SK-N-SH (cell line): Measurements from ENCODE around the gene SLC39A3. TPM values are rescaled to one million over a fixed set of nuclear protein-coding genes. Genes with fewer than 3 reads are reported as not detected.
A peak's percentile ranks its signal among the peaks of the same experiment; 100 is the strongest.

Experiments used
- CTCF ChIA-PET: fragments of 300-600, 350-600 bp; formaldehyde crosslinking; extraction: SDS; loops from one replicate; lab custom pipeline; 2021; lab: Yijun Ruan, JAX
- POLR2A ChIA-PET: fragments of 350-600 bp; sonication (Branson Sonifier 250); formaldehyde crosslinking; extraction: SDS; loops from one replicate; lab custom pipeline; 2020; ENCODE audit warnings: antibody characterized with exemption, inconsistent platforms; lab: Yijun Ruan, JAX
- DNase-seq: peaks from one replicate; pipeline ENCODE4 v3.0.0; 2012
- H2AFZ ChIP-seq: fragments of 200-600 bp; sonication (generic); 2 replicates; pipeline ENCODE4 v1.8.1; 2016; ENCODE audit warnings: antibody characterized with exemption, mild to moderate bottlenecking, low read depth
- H3F3A ChIP-seq: fragments of 200-600 bp; sonication (generic); replicated peaks from 2 replicates; pipeline ENCODE3; 2016; ENCODE audit warnings: antibody characterized with exemption, mild to moderate bottlenecking; ENCODE audit not compliant: insufficient read depth
- H3K27ac ChIP-seq, 2 experiments: fragments of 200-500 bp in 1 of 2; fragments of 200-600 bp in 1 of 2; sonication (Bioruptor generic) in 1 of 2; sonication (generic), shearing (Covaris generic) in 1 of 2; 2 replicates each; pipeline versions ENCODE4 v1.5.1 to v1.6.1; 2014 to 2016; ENCODE audit warnings: low read depth in 2 of 2, inconsistent platforms in 1 of 2, low read length in 1 of 2, mild to moderate bottlenecking in 1 of 2, mixed read lengths in 1 of 2
- H3K27me3 ChIP-seq: fragments of 200-600 bp; sonication (generic), shearing (Covaris generic); 2 replicates; pipeline ENCODE4 v1.6.1; 2016; ENCODE audit warnings: mixed run types; ENCODE audit not compliant: insufficient read depth
- H3K36me3 ChIP-seq, 2 experiments: fragments of 200-500 bp in 1 of 2; fragments of 200-600 bp in 1 of 2; sonication (Bioruptor generic) in 1 of 2; sonication (generic) in 1 of 2; replicated peaks in 1 of 2; 2 replicates each; pipeline versions ENCODE3 to v1.5.1; 2014 to 2016; ENCODE audit warnings: low read length in 1 of 2, mild to moderate bottlenecking in 1 of 2; ENCODE audit not compliant: insufficient read depth in 2 of 2, control insufficient read depth in 1 of 2
- H3K4me1 ChIP-seq, 2 experiments: fragments of 200-500 bp in 1 of 2; fragments of 200-600 bp in 1 of 2; sonication (Bioruptor generic) in 1 of 2; sonication (generic), shearing (Covaris generic) in 1 of 2; 2 replicates each; pipeline versions ENCODE4 v1.5.1 to v1.6.1; 2014 to 2016; ENCODE audit warnings: low read depth in 1 of 2, low read length in 1 of 2, mixed run types in 1 of 2; ENCODE audit not compliant: insufficient read depth in 2 of 2, control insufficient read depth in 1 of 2
- H3K4me2 ChIP-seq: fragments of 200-600 bp; sonication (generic), shearing (Covaris generic); 2 replicates; pipeline ENCODE4 v1.6.1; 2017; ENCODE audit warnings: mixed run types
- H3K4me3 ChIP-seq, 2 experiments: fragments of 200-500 bp in 1 of 2; fragments of 200-600 bp in 1 of 2; sonication (Bioruptor generic) in 1 of 2; sonication (generic), shearing (Covaris generic) in 1 of 2; 2 replicates each; pipeline versions ENCODE4 v1.5.1 to v1.8.1; 2014 to 2016; ENCODE audit warnings: low read depth in 2 of 2, inconsistent platforms in 1 of 2, low read length in 1 of 2, mild to moderate bottlenecking in 1 of 2, mixed read lengths in 1 of 2, moderate library complexity in 1 of 2
- H3K79me2 ChIP-seq: fragments of 200-600 bp; sonication (generic); 2 replicates; pipeline ENCODE4 v1.8.1; 2017; ENCODE audit warnings: mild to moderate bottlenecking; ENCODE audit not compliant: insufficient read depth
- H3K9ac ChIP-seq: fragments of 200-600 bp; sonication (generic); 2 replicates; pipeline ENCODE4 v1.6.1; 2017; ENCODE audit warnings: mixed run types
- H3K9me2 ChIP-seq: fragments of 200-600 bp; sonication (generic); 2 replicates; pipeline ENCODE4 v1.6.1; 2017; ENCODE audit warnings: mixed run types
- H3K9me3 ChIP-seq: fragments of 200-600 bp; sonication (generic); 2 replicates; pipeline ENCODE4 v1.6.1; 2017; ENCODE audit warnings: mixed run types, mild to moderate bottlenecking, moderate library complexity
- H4K20me1 ChIP-seq: fragments of 200-600 bp; sonication (generic); 2 replicates; pipeline ENCODE4 v1.6.1; 2017; ENCODE audit warnings: mild to moderate bottlenecking, mixed run types; ENCODE audit not compliant: insufficient read depth
- CHD2 ChIP-seq: fragments of 150-350 bp; IDR thresholded peaks from 2 replicates; pipeline ENCODE4 v1.6.1; 2018; ENCODE audit warnings: low read length; ENCODE audit not compliant: partially characterized antibody
- EZH2phosphoT487 ChIP-seq: fragments of 200-600 bp; sonication (generic); IDR thresholded peaks from 2 replicates; pipeline ENCODE4 v1.6.1; 2017; ENCODE audit warnings: low read depth, mixed run types, mild to moderate bottlenecking, antibody characterized with exemption, moderate library complexity, borderline replicate concordance
- GABPA ChIP-seq: IDR thresholded peaks from 2 replicates; pipeline ENCODE4 v1.4.0; 2012; ENCODE audit warnings: low read depth, mild to moderate bottlenecking
- GATA2 ChIP-seq: sonication (generic); formaldehyde crosslinking; IDR thresholded peaks from 2 replicates; pipeline ENCODE4 v1.5.0; 2020; ENCODE audit warnings: mild to moderate bottlenecking, missing genetic modification reagents
- JUND ChIP-seq: IDR thresholded peaks from 2 replicates; pipeline ENCODE4 v1.4.0; 2012
- MEF2A ChIP-seq: IDR thresholded peaks from 2 replicates; pipeline ENCODE4 v1.4.0; 2012; ENCODE audit warnings: low read depth, borderline replicate concordance
- MXI1 ChIP-seq: IDR thresholded peaks from 2 replicates; pipeline ENCODE4 v1.6.1; 2012; ENCODE audit warnings: mild to moderate bottlenecking, low read depth, low read length, improper control_type of control experiment
- PBX3 ChIP-seq: IDR thresholded peaks from 2 replicates; pipeline ENCODE4; 2012
- RFX5 ChIP-seq: IDR thresholded peaks from 2 replicates; pipeline ENCODE4 v1.6.1; 2012; ENCODE audit warnings: mild to moderate bottlenecking, improper control_type of control experiment, low read length
- TAF1 ChIP-seq: IDR thresholded peaks from 2 replicates; pipeline ENCODE4 v1.6.1; 2012; ENCODE audit warnings: low read depth, mild to moderate bottlenecking, low read length, moderate library complexity, borderline replicate concordance
- TEAD4 ChIP-seq: IDR thresholded peaks from 2 replicates; pipeline ENCODE4 v1.4.0; 2012; ENCODE audit warnings: mild to moderate bottlenecking, borderline replicate concordance; ENCODE audit not compliant: insufficient read depth
- USF1 ChIP-seq: IDR thresholded peaks from 2 replicates; pipeline ENCODE4 v1.4.0; 2012; ENCODE audit warnings: low read depth, borderline replicate concordance
- USF2 ChIP-seq: fragments of 150-350 bp; IDR thresholded peaks from 2 replicates; pipeline ENCODE4 v1.6.1; 2017; ENCODE audit warnings: antibody characterized with exemption, low read length, low read depth, borderline replicate concordance
- WGBS: methylation state at CpG from one replicate; pipeline ENCODE4 v1.1.6; 2017; ENCODE audit warnings: low lambda C conversion rate; 5-methylcytosine and 5-hydroxymethylcytosine counted together
- polyA plus RNA-seq, 3 experiments: library from polyadenylated mRNA; depleted of rRNA; stranded (reverse); fragments of >200 nt; gene quantifications; 2 replicates each; pipeline ENCODE4 v1.2.3, GENCODE V29; 2012

Gene SLC39A3
- polyA plus RNA-seq, 1 of the 3 experiments (the other 2 are of a cell fraction): 45.2 TPM

- 91% methylated on average over 6 of the region's 13 CpGs for WGBS
- H4K20me1 ChIP-seq: no peaks in the 10 kb centered on the region
- H3K9ac ChIP-seq: 0 out of 2 replicates have a peak overlapping the region, but pooled peaks have one; percentile 24
- no peaks in the 10 kb centered on the region for H3K9me3 ChIP-seq
- no peaks in the 10 kb centered on the region for H3K36me3 ChIP-seq
- no peak for DNase-seq
- peak overlapping the region in 1 of 2 experiments; percentile 23; a peak in 1 of 4 replicates for H3K27ac ChIP-seq
- H2AFZ ChIP-seq: no peak overlapping the region; the same call in 1 of the 2 replicates
- ChIA-PET POLR2A (interaction anchor here (0.5 kb wide), 1 partner anchor 15 kb away, joined by 3 read pairs; no protein-coding TSS in a partner anchor), CTCF (interaction anchor here (1.1 to 2.9 kb wide), 3 partner anchors 12 to 26 kb away, joined by 3 to 14 read pairs (median 4); no protein-coding TSS in a partner anchor)
- no peak overlapping the region for H3K4me3 ChIP-seq
- peak overlapping the region; percentile 58; the same call in 1 of the 2 replicates for H3K4me2 ChIP-seq
- no peaks in the 10 kb centered on the region for H3F3A ChIP-seq
- TF ChIP-seq TAF1 (no peak), USF2 (no peak), TEAD4 (no peak), GATA2 (CRISPR knock-in tag) (no peak), MXI1 (no peak), PBX3 (no peak), CHD2 (no peak), JUND (no peak), USF1 (no peak), MEF2A (no peak), RFX5 (no peak), GABPA (no peak), EZH2phosphoT487 (no peak)
- no peaks in the 10 kb centered on the region for H3K79me2 ChIP-seq
- H3K27me3 ChIP-seq: no peaks in the 10 kb centered on the region
- no peaks in the 10 kb centered on the region for H3K9me2 ChIP-seq
- peaks cover 15 to 21% of the 10 kb centered on the region in 2 experiments; a peak in 3 of 4 replicates for H3K4me1 ChIP-seq
Measured at GRCh38 chr19:2723345-2723715, 16.5 kb downstream of the SLC39A3 start.
